D721Med (cell line): ENCODE data around the gene ARAP2.

Source experiments
- DNase-seq: peaks from one replicate; pipeline ENCODE4 v3.0.0; 2011; ENCODE audit warnings: low spot score; ENCODE audit not compliant: insufficient read length
- FAIRE-seq: peaks from 2 replicates; lab custom pipeline; 2011; peaks lifted over from hg19 to GRCh38; lab: Jason Lieb, UNC
- TF ChIP-seq, protein P1 (sequence below): IDR thresholded peaks from 2 replicates; pipeline ENCODE4 v1.5.1; 2012; ENCODE audit warnings: mild to moderate bottlenecking, control low read depth; ENCODE audit not compliant: insufficient read depth; ENCODE audit errors: missing control alignments

Gene ARAP2

DNA sequence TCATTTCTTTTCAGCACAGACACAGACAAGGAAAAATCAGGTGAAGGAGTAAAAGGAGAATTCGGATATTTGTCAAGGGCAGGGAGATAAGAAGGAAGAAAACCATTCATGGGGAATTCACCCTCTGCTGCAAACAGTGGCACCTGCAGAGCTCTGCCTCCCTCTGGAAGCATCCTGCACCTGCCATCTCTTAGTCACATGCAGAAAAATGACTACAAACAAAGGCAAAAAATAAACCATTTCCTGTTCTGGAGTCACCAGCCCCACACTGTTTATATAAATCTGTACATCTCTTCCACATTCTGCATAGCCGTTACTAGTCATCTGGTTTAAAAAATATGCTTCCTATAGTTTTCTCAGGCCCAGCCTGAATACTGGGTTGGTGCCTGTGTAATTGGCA is 205.3 kb downstream of the ARAP2 start:
- TF ChIP-seq, protein P1, sequence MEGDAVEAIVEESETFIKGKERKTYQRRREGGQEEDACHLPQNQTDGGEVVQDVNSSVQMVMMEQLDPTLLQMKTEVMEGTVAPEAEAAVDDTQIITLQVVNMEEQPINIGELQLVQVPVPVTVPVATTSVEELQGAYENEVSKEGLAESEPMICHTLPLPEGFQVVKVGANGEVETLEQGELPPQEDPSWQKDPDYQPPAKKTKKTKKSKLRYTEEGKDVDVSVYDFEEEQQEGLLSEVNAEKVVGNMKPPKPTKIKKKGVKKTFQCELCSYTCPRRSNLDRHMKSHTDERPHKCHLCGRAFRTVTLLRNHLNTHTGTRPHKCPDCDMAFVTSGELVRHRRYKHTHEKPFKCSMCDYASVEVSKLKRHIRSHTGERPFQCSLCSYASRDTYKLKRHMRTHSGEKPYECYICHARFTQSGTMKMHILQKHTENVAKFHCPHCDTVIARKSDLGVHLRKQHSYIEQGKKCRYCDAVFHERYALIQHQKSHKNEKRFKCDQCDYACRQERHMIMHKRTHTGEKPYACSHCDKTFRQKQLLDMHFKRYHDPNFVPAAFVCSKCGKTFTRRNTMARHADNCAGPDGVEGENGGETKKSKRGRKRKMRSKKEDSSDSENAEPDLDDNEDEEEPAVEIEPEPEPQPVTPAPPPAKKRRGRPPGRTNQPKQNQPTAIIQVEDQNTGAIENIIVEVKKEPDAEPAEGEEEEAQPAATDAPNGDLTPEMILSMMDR = no peak
- FAIRE-seq (no peak), DNase-seq (no peak)

DNA sequence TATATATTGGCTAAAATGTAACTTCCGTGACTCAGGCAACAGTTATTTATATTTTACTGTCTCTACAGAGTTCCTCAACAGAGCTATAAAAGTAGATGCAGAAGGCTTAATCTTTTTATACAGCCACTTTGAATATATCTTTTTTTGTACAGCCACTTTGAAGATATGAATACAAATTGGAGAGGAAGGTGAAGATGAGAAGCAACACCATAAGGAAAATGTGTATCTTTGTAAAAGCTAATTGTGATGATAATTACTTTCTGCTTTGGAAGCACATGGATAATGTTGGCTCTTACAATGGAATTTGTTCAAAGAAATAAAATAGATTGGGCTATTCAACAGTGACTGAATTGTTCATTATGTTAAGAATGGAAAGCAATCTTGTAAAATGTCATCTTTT is 205.8 kb downstream of the ARAP2 start:
- DNase-seq = no peak
- TF ChIP-seq, protein P1 = no peak
- FAIRE-seq = no peak

DNA sequence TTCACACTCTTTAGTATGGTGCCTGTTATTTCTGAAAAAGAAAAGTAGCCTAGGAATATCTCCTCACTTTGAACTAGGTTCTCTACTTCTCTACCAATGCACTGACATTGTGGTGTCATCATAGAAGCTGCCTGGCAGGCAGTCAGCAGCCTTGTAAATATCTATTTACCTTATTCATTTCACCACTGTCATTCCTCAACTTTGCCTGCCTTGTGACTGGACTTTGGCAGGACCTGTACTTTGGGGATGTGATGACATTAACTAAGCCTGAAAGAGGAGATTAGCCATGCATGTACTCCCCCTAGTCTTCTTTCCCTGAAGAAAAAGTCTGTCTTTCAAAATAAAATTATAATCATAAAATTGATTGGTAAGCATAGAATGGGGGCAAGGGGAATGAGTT is 207.2 kb downstream of the ARAP2 start:
- FAIRE-seq = no peak
- no peak for DNase-seq
- TF ChIP-seq, protein P1 = no peak

DNA sequence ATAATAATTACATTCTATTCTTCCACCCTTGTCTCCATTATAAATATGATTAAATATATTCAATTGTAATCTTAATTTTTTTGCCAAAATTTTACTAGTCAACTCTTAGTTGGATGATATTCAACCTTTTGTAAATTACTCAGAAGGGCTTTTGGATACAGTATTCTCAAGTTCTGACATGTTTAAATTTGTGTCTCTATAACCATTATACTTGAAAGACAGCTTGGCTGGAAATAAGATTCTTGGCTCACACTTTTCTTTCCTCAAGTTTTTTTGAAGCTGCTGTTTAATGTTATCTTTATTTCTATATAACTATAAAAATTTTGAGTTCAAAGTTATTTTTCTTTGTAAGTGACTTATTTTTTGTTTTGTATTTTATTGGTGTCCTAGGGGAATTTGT is 214.4 kb downstream of the ARAP2 start:
- no peak for DNase-seq
- FAIRE-seq = no peak
- TF ChIP-seq, protein P1 = no peak

DNA sequence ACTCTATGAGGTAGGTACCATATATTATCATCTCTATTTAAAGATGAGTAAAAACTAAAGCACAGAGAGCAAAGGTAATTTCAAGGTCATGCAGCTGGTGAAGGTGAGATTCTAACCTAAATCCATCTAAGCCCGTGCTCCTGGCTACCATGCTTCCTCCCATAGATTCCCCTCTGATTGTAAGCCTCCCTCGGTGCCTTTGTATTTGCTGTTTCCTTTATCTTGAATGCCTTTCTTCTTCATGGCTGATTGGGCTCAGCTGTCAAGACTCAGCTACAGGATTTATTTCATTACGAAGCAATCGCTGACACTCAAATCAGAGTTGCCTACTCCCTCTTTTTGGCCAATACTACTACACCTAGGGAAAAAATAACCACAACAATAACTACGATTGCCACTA is 217.1 kb downstream of the ARAP2 start:
- TF ChIP-seq, protein P1 = no peak
- no peak for FAIRE-seq
- DNase-seq = no peak

DNA sequence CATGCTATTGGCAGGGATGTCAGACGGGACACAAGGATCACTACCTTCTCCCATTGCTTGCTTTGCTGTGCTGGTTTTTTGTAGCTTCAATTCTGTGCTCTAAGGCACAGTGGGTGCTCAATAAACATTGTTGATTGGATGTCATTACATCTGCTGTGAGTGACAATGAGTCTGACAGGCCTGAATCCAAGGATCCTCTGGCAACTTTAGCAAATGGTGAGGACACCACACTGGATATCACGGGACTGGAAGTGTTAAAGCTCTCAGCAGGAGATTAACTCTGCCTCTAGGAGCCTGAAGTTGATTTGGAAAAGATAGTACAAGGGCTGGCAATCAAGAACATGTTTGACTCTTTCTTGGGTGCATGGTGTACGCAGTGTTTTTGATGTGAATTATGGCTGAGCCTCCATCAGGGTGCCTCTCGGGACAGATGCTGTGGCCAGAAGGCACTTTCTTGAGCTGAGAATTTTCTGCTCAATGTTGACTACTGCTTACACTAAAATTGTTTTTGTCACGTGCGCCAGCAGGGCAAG is 217.9 kb downstream of the ARAP2 start:
- FAIRE-seq (no peak), DNase-seq (no peak)
- TF ChIP-seq, protein P1 = no peak

DNA sequence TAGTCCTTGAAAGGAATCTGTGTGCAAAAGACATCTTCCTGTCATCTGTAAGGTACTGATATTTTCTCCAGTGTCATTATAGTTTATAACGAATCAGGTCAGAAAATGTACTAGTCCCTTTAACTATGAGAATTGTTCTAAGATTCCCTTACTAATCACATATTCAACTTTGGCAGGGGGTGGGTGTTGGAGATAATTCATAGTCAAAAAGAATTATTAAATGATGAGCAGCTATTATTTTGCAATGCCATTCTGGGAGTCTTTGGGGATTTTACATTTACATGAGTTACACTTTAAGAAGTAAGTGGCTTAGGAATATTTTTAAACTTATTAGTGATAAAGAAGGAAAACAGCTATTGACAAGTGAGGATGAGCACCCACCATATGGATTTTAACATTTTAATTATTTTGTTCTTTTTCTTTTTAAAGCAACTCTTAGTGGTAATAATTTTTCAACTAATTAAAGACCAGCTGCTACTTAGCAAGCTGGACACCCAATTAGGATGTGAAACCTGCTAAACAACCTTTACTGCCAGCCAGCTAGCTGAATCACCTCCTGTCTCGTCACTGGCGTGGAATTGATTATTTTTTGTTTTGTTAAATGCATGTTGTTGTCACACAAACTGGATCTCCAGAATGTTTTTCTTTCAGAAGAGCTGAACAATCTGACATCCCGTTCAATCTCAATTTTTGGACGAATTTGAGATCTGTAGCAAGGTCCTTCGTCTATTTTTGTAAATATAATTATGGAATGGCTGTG is 219.2 kb downstream of the ARAP2 start:
- TF ChIP-seq, protein P1 = no peak

More for the DNA sequence above, 219.2 kb downstream of the ARAP2 start:
- FAIRE-seq (no peak), DNase-seq (no peak)
